IPS DF 19.7 (cell line): ENCODE data around the gene TLR8.

Source experiments
- DNase-seq: peaks from one replicate; pipeline ENCODE4 v3.0.0-alpha.2; 2013; ENCODE audit warnings: low read depth, low spot score

TLR8 gene

DNA sequence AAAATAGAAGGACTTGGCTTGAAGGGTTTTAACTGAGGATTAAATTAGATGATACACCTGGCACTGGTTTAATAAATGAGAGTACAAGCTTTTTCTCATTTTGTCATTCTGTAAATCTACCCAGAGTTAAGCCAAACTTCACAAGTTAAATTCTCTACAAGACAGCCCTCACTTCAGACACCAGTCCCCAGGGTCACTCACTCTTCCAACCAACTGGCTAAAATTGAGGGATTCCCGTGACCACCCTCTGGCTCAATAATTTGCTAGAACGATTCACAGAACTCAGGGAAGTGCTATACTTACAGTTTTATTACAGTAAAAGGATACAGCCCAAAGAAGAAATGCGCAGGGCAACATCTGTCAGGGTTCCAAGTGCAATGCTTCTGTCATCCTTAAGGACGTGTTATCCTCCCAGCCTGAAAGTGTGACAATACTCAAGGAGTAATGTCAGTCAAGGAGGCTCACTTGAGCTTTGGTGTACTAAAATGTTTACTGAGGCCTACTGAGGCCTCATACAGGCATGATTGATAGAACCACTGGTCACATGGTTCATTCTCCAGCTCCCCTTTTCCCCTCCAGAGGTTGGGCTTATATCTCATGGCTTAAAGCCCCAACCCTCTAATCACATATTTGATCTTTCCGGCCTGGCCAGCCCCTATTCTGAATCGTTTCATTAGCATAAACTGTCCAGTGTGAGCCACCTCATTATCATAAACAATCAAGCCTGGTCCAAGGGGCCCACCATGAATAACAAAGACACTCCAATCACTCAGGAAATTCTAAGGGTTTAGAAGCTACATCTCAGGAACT lies 58.9 kb downstream of the TLR8 start:
- no peak for DNase-seq

DNA sequence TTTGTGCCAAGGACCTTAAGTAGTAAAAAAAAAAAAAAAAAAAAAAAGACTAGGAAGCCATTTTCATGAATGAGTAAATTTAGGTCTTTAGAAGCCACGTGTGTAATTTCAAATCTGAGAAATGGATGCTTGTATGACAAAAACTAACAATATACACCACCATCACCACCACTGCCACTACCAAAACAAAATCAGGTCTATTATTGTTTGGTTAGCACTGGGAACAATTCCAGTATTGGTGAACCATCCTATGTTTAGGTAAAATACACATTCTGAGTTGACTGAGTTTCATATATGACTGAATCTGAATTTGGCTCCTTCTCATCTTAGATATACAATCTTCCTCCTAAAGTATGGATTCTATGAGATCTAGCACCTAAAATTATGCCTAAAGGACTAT lies 59.7 kb downstream of the TLR8 start:
- DNase-seq: no peak

GRCh38 chrX:12967711-12968465 lies 61.5 kb downstream of the TLR8 start:
- DNase-seq: no peak

- DNase-seq: no peak
Observed at GRCh38 chrX:12970691-12971202, 64.3 kb downstream of the TLR8 start.

- no peak for DNase-seq
Observed at GRCh38 chrX:12971282-12972003, 65.0 kb downstream of the TLR8 start.

GRCh38 chrX:12972243-12972642 lies 65.8 kb downstream of the TLR8 start:
- no peak for DNase-seq
